ENCODE data around the gene BTF3L4.
"Not testable (repeated sequence)": the region's sequence is repeated elsewhere in the genome, so short reads cannot be mapped to it uniquely, and the experiment has no call there.

Gene BTF3L4

DNA sequence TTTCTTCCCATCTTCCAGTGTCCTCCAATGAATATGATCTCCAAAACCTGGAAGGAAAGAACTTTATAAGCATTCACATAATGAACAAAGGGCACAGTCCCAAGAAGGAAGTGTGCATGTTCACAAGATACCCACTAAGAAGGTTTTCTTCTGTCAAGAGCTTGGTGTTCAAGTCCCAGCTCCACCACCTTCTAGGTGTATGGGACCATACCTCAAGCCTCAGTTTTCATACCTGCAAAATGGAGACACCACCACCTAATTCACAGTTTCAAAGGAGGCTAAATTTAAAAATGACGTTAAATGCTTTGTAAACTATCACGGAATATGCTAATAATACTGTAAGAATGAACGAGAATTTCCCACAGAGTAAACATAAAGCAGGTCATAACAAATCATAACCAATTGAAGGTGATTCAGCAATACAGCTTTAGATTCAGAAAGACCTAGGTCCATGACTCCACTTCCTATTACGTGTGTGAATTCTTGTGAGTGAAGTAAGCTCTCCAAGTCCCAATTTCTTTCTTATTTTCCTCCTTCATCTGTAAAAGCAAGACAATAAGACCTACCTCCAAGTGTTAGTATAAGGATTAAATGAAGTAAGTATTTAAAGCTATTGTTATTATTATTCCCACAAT is 14.4 kb upstream of the BTF3L4 start:
- no peak overlapping the region for H3K4me3 ChIP-seq (ENCODE audit: low read depth, low read length)
- TF ChIP-seq, protein P1, sequence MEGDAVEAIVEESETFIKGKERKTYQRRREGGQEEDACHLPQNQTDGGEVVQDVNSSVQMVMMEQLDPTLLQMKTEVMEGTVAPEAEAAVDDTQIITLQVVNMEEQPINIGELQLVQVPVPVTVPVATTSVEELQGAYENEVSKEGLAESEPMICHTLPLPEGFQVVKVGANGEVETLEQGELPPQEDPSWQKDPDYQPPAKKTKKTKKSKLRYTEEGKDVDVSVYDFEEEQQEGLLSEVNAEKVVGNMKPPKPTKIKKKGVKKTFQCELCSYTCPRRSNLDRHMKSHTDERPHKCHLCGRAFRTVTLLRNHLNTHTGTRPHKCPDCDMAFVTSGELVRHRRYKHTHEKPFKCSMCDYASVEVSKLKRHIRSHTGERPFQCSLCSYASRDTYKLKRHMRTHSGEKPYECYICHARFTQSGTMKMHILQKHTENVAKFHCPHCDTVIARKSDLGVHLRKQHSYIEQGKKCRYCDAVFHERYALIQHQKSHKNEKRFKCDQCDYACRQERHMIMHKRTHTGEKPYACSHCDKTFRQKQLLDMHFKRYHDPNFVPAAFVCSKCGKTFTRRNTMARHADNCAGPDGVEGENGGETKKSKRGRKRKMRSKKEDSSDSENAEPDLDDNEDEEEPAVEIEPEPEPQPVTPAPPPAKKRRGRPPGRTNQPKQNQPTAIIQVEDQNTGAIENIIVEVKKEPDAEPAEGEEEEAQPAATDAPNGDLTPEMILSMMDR (IDR thresholded peaks at IDR 0.05; ENCODE audit: low read depth, low read length, missing control alignments): no peak
- no peak for DNase-seq (ENCODE audit: low read depth)

DNA sequence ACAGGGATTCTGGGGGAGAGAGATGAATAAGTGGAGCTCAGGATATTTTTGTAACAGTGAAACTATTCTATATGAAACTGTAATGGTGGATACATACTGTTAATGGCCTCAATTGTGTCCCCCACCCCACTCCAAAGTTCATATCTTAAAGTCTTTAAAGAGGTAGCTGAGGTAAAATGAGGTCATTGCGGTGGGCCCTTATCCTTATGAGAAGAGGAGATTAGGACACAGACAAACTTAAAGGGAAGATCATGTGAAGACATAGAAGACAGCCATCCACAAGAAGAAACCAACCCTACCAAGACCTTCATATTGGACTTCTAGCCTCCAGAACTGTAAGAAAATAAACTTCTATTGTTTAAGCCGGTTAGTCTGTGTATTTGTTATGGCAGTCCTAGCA is 10.9 kb upstream of the BTF3L4 start:
- H3K4me3 ChIP-seq (ENCODE audit: low read depth, low read length): no peak overlapping the region
- TF ChIP-seq, protein P1 (IDR thresholded peaks at IDR 0.05; ENCODE audit: low read depth, low read length, missing control alignments): no peak
- DNase-seq (ENCODE audit: low read depth): no peak

DNA sequence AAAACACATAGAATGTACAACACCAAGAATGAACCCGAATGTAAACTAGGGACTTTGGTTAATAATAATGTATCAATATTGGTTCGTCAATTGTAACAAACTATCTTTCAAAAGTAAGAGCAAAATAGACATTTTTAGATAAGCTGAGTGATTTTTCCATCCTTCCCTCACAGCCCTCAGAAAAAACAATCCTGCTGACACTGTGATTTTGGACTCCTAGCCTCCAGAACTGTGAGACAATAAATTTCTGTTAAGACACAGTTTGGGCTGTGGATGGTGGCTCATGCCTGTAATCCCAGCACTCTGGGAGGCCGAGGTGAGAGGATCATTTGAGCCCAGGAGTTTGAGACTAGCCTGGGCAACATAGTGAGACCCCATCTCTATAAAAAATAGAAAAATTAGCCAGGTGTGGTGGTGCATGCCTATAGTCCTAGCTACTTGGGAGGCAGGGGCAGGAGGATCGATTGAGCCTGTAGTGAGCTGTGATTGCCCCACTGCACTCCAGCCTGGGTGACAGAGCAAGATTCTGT is 10.4 kb upstream of the BTF3L4 start:
- DNase-seq (ENCODE audit: low read depth): not testable (repeated sequence)

DNA sequence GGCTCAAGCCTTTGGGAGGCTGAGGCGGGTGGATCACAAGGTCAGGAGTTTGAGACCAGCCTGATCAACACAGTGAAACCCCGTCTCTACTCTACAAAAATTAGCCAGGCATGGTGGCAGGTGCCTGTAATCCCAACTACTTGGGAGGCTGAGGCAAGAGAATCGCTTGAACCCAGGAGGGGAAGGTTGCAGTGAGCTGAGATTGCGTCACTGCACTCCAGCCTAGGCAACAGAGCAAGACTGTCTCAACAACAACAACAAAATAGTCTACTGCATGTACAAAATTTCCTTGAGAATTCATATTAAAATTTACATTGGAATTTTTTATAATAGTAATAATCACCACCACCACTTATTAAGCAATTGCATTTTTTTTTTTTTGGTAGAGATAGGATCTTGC is 6.8 kb upstream of the BTF3L4 start:
- not testable (repeated sequence) for H3K4me3 ChIP-seq (ENCODE audit: low read depth, low read length); DNase-seq (ENCODE audit: low read depth)

More for the DNA sequence above, 10.4 kb upstream of the BTF3L4 start:
- H3K4me3 ChIP-seq (ENCODE audit: low read depth, low read length): not testable (repeated sequence)

DNA sequence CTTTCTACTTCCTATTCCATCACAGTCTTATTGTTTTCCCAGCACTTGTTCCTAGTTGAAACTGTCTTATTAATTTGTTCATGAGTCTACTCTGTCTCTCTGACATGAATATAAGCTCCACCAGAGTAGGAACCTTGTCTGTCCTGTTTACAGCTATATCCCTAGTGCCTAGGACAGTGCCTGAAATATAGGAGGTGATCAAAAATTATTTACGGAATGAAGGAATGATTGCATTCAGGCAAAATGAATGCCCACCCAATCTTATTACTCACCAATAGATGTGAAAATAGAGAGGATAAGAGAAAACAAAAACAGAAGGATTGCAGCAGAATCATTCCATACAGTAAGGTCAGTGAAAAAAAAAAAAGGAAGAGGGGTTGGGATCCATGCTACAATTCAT is 2.2 kb upstream of the BTF3L4 start:
- DNase-seq (ENCODE audit: low read depth): no peak
- peak overlapping the region; percentile 85 for H3K4me3 ChIP-seq (ENCODE audit: low read depth, low read length)
- TF ChIP-seq, protein P1 (IDR thresholded peaks at IDR 0.05; ENCODE audit: low read depth, low read length, missing control alignments): no peak

DNA sequence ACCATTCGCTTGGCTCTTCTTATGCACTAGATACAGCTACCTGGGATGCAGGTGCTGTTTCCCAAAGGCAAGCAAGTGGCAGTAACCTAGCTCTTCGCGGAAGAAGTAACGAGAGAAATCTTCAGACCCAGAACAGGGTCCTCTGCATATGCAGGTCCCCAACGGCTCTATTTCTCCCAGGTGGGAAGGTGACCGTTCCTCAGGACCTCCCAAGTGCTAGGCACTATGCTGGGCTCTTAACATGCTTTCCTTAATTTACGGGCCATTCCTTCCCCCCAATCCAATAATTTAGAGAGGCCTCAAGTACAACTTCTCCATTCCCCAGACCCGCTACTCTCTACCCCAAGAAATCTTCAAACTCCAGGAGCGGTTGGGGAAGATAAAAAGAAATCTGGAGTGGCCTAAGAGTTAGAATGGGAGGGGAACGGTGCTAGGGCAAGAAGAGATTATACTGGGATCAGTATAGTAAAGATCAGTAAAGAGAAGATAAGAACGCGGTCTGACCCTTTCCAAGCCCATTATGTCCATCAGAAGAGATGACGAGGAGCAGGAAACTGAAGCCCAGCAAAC is 1.5 kb upstream of the BTF3L4 start:
- TF ChIP-seq, protein P1 (IDR thresholded peaks at IDR 0.05; ENCODE audit: low read depth, low read length, missing control alignments): no peak
- DNase-seq (ENCODE audit: low read depth): no peak
- H3K4me3 ChIP-seq (ENCODE audit: low read depth, low read length): peak overlapping the region; percentile 85

DNA sequence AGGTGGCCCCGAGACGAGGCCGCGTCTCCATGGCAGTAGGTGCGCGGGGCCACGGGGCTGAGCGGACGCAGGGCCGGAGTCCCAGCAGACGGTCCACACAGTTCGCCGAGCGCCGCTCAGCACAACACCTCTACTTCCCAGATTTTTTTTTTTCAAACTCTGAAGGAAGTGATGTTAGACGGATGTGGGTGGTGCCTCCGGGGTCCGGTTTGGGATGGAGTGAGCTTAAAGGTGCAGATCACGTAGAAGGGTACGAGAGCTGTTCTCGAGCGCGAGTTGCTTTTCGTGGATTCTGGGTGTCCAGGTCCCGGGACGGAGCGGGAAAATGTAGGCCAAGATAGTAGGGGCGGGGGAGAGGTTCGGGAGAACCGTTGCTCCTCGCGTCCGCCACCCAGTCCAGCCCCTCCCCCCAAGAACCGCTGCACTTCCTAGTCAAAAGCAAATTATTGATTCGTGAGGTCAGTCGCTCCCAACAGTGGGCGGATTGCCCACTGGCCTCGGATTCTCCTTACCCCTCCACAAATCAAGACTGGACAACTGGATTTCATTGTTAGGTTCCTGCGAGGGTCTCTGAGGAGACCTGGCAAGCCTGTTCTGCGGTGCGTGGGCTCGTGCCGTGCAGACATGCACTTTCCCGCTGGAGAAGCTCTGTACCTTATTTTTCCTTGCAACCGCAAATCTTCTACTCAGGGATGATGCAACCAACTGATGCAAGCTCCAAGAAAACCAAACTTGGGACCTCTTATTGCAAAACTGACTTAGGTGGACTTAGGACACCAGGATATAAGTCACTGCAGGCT is 829 bp upstream of the BTF3L4 start, which contains the start of gene TXNDC12:
Gene TXNDC12 (minus strand): TSS at position 126 of the 800 bp plus-strand sequence. CDS start 95 bp downstream, at position 31.
- TF ChIP-seq, protein P1 (IDR thresholded peaks at IDR 0.05; ENCODE audit: low read depth, low read length, missing control alignments): no peak
- peak; percentile 72 for DNase-seq (ENCODE audit: low read depth)

More for the DNA sequence above, 829 bp upstream of the BTF3L4 start, which contains the start of gene TXNDC12:
- H3K4me3 ChIP-seq (ENCODE audit: low read depth, low read length): peak within 1 kb of the TSS; percentile 85

Measured in GM12864 (cell line).